Measurements from ENCODE around the gene PGM2L1. TPM values are rescaled to one million over a fixed set of nuclear protein-coding genes. Genes with fewer than 3 reads are reported as not detected.

Gene PGM2L1
- total RNA-seq, 1 experiment from 2014 or later: 0.75 TPM

DNA sequence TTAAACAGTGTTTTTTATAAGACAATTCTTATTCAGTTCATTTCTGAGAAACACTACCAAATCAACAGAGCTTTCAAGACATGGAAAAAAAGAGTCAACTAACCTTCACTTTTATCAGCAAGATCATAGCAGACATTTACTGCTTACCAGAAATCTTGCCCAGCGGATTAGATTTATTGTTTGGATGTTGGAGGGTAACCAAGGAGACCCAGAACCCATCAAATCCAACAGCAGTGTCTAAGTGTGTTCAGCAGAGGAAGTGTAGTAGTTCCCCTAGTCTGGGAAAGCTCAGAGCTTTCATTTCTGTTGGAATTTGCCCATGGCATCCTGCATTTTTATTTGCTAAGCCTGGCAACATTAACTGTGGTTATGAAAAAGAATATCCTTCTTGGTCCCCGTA is 2.4 kb upstream of the PGM2L1 start:
- H3K36me3 Mint-ChIP-seq (ENCODE audit: insufficient read depth, unreplicated experiment): no peaks in the 10 kb centered on the region
- no peak overlapping the region for H3K27ac Mint-ChIP-seq (ENCODE audit: low read depth, unreplicated experiment)
- no peaks in the 10 kb centered on the region for H3K27me3 Mint-ChIP-seq (ENCODE audit: insufficient read depth, unreplicated experiment)
- H3K4me1 Mint-ChIP-seq (ENCODE audit: insufficient read depth, unreplicated experiment): peaks cover 6% of the 10 kb centered on the region
- no peak for DNase-seq (ENCODE audit: unreplicated experiment)
- H3K9me3 Mint-ChIP-seq (ENCODE audit: unreplicated experiment): no peaks in the 10 kb centered on the region
- ChIA-PET CTCF (interaction anchor here (0.5 to 1.2 kb wide), 3 partner anchors 11 to 663 kb away, joined by 5 to 6 read pairs (median 5); no protein-coding TSS in a partner anchor), POLR2A (interaction anchor here (0.7 to 1.2 kb wide), 2 partner anchors 122 to 132 kb away, joined by 3 read pairs; no protein-coding TSS in a partner anchor)
- BruUV-seq (replicated peaks): no TSS peak
- intact Hi-C loops (cut with micrococcal nuclease): no loop called here
- no peak overlapping the region for H3K4me3 Mint-ChIP-seq (ENCODE audit: unreplicated experiment)
- TF ChIP-seq, protein P1, sequence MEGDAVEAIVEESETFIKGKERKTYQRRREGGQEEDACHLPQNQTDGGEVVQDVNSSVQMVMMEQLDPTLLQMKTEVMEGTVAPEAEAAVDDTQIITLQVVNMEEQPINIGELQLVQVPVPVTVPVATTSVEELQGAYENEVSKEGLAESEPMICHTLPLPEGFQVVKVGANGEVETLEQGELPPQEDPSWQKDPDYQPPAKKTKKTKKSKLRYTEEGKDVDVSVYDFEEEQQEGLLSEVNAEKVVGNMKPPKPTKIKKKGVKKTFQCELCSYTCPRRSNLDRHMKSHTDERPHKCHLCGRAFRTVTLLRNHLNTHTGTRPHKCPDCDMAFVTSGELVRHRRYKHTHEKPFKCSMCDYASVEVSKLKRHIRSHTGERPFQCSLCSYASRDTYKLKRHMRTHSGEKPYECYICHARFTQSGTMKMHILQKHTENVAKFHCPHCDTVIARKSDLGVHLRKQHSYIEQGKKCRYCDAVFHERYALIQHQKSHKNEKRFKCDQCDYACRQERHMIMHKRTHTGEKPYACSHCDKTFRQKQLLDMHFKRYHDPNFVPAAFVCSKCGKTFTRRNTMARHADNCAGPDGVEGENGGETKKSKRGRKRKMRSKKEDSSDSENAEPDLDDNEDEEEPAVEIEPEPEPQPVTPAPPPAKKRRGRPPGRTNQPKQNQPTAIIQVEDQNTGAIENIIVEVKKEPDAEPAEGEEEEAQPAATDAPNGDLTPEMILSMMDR (IDR thresholded peaks at IDR 0.05; ENCODE audit: unreplicated experiment): no peak

DNA sequence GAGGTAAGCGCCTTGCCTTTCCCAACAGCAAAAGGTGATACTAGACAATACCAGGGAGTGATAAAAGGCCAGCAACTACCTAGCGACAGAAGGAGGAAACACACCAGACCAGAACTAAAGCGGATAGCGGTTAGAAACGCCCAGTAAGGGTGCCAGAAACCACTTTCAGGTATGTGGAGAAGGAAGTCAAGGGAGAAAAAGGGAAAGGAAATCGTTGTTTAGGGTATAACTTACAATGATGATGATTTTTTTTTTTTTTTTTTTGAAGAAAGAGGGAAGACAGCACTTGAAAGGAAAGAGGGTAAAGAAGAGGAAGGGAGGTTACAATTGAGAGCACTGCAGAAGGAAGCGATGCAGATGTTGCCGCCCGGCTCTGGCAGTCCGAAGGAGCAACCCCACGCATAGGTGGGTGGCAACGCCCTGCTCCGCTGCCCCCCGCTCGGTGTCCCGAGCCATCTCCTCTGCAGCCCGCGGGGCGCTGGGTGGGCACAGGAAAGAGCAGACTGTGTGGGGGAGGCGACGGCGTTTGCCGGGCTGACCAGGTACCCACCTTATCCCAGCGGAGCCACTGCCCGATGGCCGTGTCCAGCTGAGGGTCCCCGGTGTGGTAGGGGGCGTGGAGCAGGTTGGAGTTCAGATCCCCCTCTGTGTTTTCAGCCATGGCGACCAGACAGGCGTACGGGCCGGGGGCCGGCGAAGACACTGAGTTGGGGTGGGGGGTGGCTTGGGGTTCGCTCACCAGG is 561 bp downstream of the PGM2L1 start:
- no peaks in the 10 kb centered on the region for H3K36me3 Mint-ChIP-seq (ENCODE audit: insufficient read depth, unreplicated experiment)
- no peaks in the 10 kb centered on the region for H3K9me3 Mint-ChIP-seq (ENCODE audit: unreplicated experiment)
- peak overlapping the region; percentile 99 for H3K4me3 Mint-ChIP-seq (ENCODE audit: unreplicated experiment)
- H3K27ac Mint-ChIP-seq (ENCODE audit: low read depth, unreplicated experiment): peak overlapping the region; percentile 90
- peak; percentile 55 for DNase-seq (ENCODE audit: unreplicated experiment)
- ChIA-PET CTCF (interaction anchor here (0.6 to 1.1 kb wide), 4 partner anchors 24 to 1041 kb away, joined by 3 to 4 read pairs (median 3); no protein-coding TSS in a partner anchor), POLR2A (interaction anchor here (0.6 to 1.8 kb wide), 7 partner anchors 13 to 305 kb away, joined by 3 to 21 read pairs (median 3); partner anchors contain the start of gene LIPT2)
- peaks cover 6% of the 10 kb centered on the region for H3K4me1 Mint-ChIP-seq (ENCODE audit: insufficient read depth, unreplicated experiment)
- TF ChIP-seq, protein P1 (IDR thresholded peaks at IDR 0.05; ENCODE audit: unreplicated experiment): no peak
- intact Hi-C loops (cut with micrococcal nuclease): no loop called here
- no TSS peak for BruUV-seq (replicated peaks)
- no peaks in the 10 kb centered on the region for H3K27me3 Mint-ChIP-seq (ENCODE audit: insufficient read depth, unreplicated experiment)

DNA sequence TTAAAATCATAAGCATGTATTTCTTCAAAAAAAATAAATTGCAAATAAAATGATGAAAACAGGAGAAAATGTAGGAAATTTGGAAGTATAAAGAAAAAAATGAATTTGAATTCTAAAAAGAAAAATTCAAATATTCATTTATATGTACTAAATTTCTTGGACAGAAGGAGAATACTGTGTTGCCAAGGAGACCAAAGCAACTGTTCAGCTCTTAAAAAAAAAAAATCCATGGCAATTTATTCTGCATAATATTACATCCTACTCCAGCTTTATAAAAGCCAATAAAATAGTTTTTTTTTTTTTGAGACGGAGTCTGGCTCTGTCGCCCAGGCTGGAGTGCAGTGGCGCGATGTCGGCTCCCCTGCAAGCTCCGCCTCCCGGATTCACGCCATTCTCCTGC is 6.0 kb downstream of the PGM2L1 start:
- TF ChIP-seq, protein P1 (IDR thresholded peaks at IDR 0.05; ENCODE audit: unreplicated experiment): no peak
- BruUV-seq (replicated peaks): no TSS peak
- no peak overlapping the region for H3K4me3 Mint-ChIP-seq (ENCODE audit: unreplicated experiment)
- peaks cover 15% of the 10 kb centered on the region for H3K4me1 Mint-ChIP-seq (ENCODE audit: insufficient read depth, unreplicated experiment)
- no peaks in the 10 kb centered on the region for H3K27me3 Mint-ChIP-seq (ENCODE audit: insufficient read depth, unreplicated experiment)
- POLR2A ChIA-PET: interaction anchor here (0.9 kb wide), 1 partner anchor 253 kb away, joined by 3 read pairs; no protein-coding TSS in a partner anchor
- H3K36me3 Mint-ChIP-seq (ENCODE audit: insufficient read depth, unreplicated experiment): no peaks in the 10 kb centered on the region
- intact Hi-C loops (cut with micrococcal nuclease): no loop called here
- no peaks in the 10 kb centered on the region for H3K9me3 Mint-ChIP-seq (ENCODE audit: unreplicated experiment)
- no peak for DNase-seq (ENCODE audit: unreplicated experiment)
- H3K27ac Mint-ChIP-seq (ENCODE audit: low read depth, unreplicated experiment): no peak overlapping the region
- CTCF ChIA-PET: interaction anchor here (0.6 to 5.2 kb wide), 5 partner anchors 58 to 1400 kb away, joined by 3 to 94 read pairs (median 5); no protein-coding TSS in a partner anchor

DNA sequence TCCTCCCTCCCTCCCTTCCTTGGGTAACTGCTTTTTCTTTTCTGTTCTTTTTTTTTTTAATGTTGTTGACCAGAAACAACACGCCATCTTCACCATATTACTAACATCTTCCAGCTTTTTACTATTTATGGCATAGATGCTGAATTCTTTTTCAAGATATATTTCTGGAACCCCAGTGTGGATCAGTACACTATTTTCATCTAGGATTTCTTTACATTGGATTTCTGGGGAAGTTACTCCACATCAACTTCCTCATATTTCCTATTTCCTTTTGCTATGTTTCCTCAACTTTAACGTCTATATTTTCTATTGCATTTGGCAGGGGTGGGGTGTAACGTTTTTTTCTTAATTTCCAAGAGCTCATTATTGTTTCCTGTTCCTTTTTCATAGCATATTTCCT is 7.0 kb downstream of the PGM2L1 start:
- DNase-seq (ENCODE audit: unreplicated experiment): no peak
- CTCF ChIA-PET: interaction anchor here (0.8 to 5.2 kb wide), 6 partner anchors 12 to 179 kb away, joined by 4 to 94 read pairs (median 10); no protein-coding TSS in a partner anchor
- no peaks in the 10 kb centered on the region for H3K36me3 Mint-ChIP-seq (ENCODE audit: insufficient read depth, unreplicated experiment)
- H3K4me3 Mint-ChIP-seq (ENCODE audit: unreplicated experiment): no peak overlapping the region
- peaks cover 14% of the 10 kb centered on the region for H3K4me1 Mint-ChIP-seq (ENCODE audit: insufficient read depth, unreplicated experiment)
- TF ChIP-seq, protein P1 (IDR thresholded peaks at IDR 0.05; ENCODE audit: unreplicated experiment): no peak
- no peaks in the 10 kb centered on the region for H3K27me3 Mint-ChIP-seq (ENCODE audit: insufficient read depth, unreplicated experiment)
- no TSS peak for BruUV-seq (replicated peaks)
- intact Hi-C loops (cut with micrococcal nuclease): no loop called here
- POLR2A ChIA-PET: interaction anchor here (0.7 kb wide), 1 partner anchor 201 kb away, joined by 4 read pairs; the partner anchor contains the start of gene POLD3
- H3K9me3 Mint-ChIP-seq (ENCODE audit: unreplicated experiment): no peaks in the 10 kb centered on the region
- H3K27ac Mint-ChIP-seq (ENCODE audit: low read depth, unreplicated experiment): no peak overlapping the region

All from MCF 10A (cell line).